Activated CD8-positive, alpha-beta memory T cell treated with anti-CD3 and anti-CD28 coated beads, Interleukin-2, amount 10 ng/mL, durations not matched to agents 7 days and 5 days (primary cell): ENCODE results near the gene MAP3K19. TPM values are rescaled to one million over a fixed set of nuclear protein-coding genes. Genes with fewer than 3 reads are reported as not detected.
A peak's percentile ranks its signal among the peaks of the same experiment; 100 is the strongest.

Experiments used
- ATAC-seq: fragments of 150-1000 bp; cut with Tn5 transposase; one replicate; pipeline ENCODE4 v1.10.0; 2021; ENCODE audit warnings: moderate library complexity
- CTCF ChIA-PET: fragments of 350-600 bp; sonication (Branson Sonifier 250); formaldehyde crosslinking; loops from one replicate; lab custom pipeline; 2021; ENCODE audit warnings: antibody characterized with exemption; lab: Charles Lee
- DNase-seq: peaks from one replicate; pipeline ENCODE4 v3.0.0-alpha.2; 2020
- H3K27ac Mint-ChIP-seq: one replicate; pipeline ENCODE4 v1.8.0; 2021; ENCODE audit warnings: mild to moderate bottlenecking, mixed read lengths
- H3K27me3 Mint-ChIP-seq: one replicate; pipeline ENCODE4 v1.8.0; 2021; ENCODE audit warnings: mixed read lengths
- H3K36me3 Mint-ChIP-seq: one replicate; pipeline ENCODE4 v1.8.0; 2021; ENCODE audit warnings: mild to moderate bottlenecking, mixed read lengths
- H3K4me1 Mint-ChIP-seq: one replicate; pipeline ENCODE4 v1.8.0; 2021; ENCODE audit warnings: mixed read lengths
- H3K4me3 Mint-ChIP-seq: one replicate; pipeline ENCODE4 v1.8.0; 2021; ENCODE audit warnings: mild to moderate bottlenecking, moderate library complexity, mixed read lengths
- H3K9me3 Mint-ChIP-seq: one replicate; pipeline ENCODE4 v1.8.0; 2022; ENCODE audit warnings: low read depth, mixed read lengths
- total RNA-seq, 2 experiments: library from RNA; stranded (reverse); gene quantifications; one replicate each; pipeline ENCODE4 v1.2.3, GENCODE V29; 2021

Gene MAP3K19
- total RNA-seq, 2 experiments from 2014 or later = not detected

DNA sequence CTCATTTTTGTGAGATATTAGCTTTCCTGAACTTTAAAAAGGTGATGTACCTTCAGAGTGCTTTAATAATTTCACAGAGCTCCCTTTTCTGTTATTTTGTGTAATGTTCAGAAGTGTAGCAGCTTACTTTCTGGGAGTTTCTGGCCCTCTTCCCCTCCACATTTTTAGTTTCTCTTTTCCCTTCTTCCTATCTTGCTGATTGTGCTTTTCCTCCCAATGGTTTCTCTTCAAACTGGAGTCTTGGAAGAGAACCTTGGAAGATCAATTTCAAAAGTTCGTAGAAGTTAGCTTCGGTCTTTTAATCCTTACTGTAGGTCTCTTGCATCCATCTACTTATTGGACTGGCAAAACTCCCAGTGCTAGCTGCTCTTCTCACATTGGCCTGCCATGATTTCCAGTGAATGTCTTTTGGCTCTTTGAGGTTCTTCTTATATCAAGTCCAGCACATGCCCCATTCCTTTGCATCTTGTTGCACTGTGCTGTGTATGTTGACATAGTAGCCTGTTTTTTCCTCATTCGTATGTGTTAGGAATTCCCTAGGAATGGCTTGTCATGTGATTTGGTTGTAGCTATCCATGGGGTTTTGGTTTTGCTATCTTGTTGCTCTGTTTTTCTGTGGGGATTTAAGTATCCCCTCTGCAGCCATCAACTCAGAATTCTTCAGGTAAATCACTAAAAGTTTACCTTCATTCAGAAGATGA is 120.9 kb downstream of the MAP3K19 start:
- H3K27ac Mint-ChIP-seq = peak overlapping the region; percentile 44
- ATAC-seq (no peak), DNase-seq (no peak)
- no peaks in the 10 kb centered on the region for H3K9me3 Mint-ChIP-seq
- no peaks in the 10 kb centered on the region for H3K27me3 Mint-ChIP-seq
- no peak overlapping the region for H3K4me3 Mint-ChIP-seq
- H3K36me3 Mint-ChIP-seq = peaks cover 39% of the 10 kb centered on the region
- CTCF ChIA-PET = interaction anchor here (1.7 kb wide), 1 partner anchor 24 kb away, joined by 3 read pairs; no protein-coding TSS in a partner anchor
- H3K4me1 Mint-ChIP-seq = peaks cover 54% of the 10 kb centered on the region

DNA sequence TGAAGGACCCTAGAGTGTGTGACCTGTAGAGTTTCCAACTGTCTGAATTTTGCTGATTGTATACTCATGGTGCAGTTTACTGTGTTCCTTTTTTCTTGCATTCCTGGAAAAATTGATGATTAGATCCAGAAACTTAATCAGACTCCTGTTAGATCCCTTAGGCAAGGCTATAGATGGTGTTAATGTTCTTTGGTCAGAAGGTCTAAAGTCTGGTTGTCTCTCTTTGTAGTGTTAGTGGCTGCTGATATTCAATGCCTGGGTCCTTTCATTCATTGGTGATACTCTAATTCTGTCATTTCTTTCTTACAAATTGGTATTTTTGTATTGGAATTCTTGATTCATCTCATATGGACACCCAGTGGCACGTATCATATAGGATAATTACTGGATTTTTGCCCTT is 122.3 kb downstream of the MAP3K19 start:
- no peak overlapping the region for H3K27ac Mint-ChIP-seq
- no peaks in the 10 kb centered on the region for H3K27me3 Mint-ChIP-seq
- no peak overlapping the region for H3K4me3 Mint-ChIP-seq
- H3K4me1 Mint-ChIP-seq = peaks cover 57% of the 10 kb centered on the region
- H3K9me3 Mint-ChIP-seq = no peaks in the 10 kb centered on the region
- DNase-seq = no peak
- H3K36me3 Mint-ChIP-seq = peaks cover 40% of the 10 kb centered on the region
- no peak for ATAC-seq
- CTCF ChIA-PET = no interaction called here

DNA sequence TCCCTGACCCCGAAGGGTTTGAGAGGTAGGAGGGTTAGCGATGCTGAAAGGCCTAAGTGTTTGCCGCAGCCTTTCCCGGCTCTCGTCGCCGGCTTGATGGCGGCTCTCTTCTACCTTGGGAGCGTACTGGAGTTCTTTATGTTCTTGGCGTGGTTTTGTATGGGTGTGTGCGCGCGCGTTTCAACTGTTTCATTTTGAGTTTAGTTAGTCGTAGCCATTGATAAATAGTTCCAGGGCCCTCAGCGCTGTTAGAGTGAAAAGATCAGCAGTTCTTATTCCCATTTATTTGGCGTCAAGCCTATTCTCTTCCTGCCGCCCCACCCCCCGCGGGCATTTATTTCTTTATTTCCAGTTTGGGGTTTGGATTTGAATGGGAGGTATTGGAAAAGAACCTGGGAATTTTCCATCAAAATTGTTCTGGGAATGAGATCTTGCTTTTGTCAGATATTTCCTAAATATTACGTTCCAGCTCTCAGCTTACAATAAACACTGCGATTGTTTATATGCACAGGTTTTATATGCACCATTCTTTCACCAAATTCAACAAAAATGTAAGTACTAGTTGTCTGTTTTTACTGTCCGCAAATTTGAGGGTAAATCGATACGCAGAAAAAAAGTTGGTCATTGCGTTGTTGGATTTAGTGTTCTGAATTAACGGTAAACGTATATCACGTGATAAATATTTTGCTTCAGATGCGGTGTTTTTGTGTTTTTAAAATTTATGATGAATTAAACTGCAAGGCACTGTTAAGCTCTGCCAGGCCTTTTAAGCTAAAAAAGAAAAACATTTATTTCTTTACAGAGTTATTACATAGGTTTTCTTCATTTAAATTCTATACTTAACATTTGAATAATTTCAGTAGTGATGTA is 127.7 kb downstream of the MAP3K19 start:
- ATAC-seq = no peak
- Mint-ChIP-seq H3K4me3 (peak overlapping the region; percentile 94), H3K9me3 (peaks cover 2% of the 10 kb centered on the region), H3K27ac (peak overlapping the region; percentile 98), H3K36me3 (peaks cover 29% of the 10 kb centered on the region), H3K27me3 (peaks cover 5% of the 10 kb centered on the region), H3K4me1 (peaks cover 35% of the 10 kb centered on the region)
- CTCF ChIA-PET = interaction anchor here (0.6 kb wide), 1 partner anchor 877 kb away, joined by 3 read pairs; no protein-coding TSS in a partner anchor
- DNase-seq = peak; percentile 74

DNA sequence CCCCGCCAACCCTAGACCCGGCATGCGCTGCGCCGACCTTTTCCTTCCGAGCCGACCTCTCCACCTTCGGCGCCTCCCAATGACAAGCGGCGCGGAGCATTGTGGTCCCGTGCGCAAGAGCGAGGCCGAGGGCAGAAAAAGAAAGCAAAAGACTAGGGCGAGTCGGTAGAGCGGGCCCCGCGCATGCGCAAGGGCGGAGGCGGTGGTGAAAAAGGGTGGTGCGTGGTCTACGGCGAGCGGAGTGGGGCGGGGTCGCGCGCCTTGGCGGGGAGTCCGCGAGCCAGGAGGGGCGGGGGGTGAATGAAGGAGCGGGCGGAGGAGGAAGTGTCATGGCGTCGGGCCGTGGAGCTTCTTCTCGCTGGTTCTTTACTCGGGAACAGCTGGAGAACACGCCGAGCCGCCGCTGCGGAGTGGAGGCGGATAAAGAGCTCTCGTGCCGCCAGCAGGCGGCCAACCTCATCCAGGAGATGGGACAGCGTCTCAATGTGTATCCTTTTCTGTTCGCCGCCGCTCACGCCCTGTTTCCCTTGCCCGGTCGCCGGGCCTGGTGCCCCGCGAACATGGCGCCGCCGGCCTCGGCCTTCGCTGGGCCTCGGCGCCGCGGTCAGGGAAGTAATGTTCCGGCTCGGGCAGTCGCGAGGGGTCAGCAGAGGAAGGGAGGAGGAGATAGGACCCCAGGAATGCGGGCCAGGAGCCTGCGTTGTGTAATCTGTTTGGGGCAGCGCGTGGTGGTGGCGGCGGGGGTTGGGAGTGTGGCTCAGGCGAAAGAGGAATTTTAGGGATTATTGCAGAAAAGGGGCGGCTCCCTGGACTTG is 128.5 kb downstream of the MAP3K19 start, which contains the start of gene CCNT2:
Gene CCNT2 (plus strand): TSS at position 297 of the 815 bp plus-strand sequence. CDS start 33 bp downstream, at position 330.
- CTCF ChIA-PET = interaction anchor here (0.6 to 1.6 kb wide), 2 partner anchors 466 to 878 kb away, joined by 3 read pairs; no protein-coding TSS in a partner anchor
- Mint-ChIP-seq H3K36me3 (peaks cover 24% of the 10 kb centered on the region), H3K27ac (peak within 1 kb of the TSS; percentile 98), H3K4me1 (peaks cover 30% of the 10 kb centered on the region), H3K27me3 (peaks cover 5% of the 10 kb centered on the region), H3K9me3 (peaks cover 2% of the 10 kb centered on the region), H3K4me3 (peak within 1 kb of the TSS; percentile 94)
- ATAC-seq (peak; percentile 88), DNase-seq (peak; percentile 99)

DNA sequence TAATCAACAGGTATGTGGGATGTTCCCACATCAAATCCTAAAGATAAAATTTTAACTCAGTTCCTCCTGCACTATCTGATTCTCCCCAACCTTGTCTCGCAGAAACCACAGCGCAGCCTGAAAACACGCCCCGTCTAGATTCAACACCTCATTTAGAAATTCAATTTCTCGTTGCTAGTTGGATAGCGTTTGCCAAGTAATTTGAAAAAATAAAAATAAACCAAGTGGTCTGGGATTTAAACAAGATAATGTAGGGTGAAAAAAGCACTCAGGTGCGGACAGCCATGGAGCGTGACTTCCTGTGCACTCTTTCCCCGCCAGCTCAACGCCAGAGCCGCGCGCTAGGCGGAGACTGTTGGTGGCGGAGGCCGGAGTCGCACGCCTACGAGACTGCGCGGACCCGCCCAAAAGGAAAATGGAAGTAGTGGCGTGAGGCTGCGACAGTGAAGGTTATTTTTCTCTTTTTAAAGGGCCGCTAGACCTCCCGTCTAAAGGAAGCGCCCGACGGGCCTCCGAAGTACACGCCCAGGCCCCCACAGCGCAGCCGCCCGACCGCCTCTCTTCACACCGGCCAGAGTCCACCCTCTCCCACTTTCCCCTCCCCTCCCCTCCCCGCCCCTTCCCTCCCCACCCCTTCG is 129.2 kb downstream of the MAP3K19 start:
- CTCF ChIA-PET = interaction anchor here (1.6 kb wide), 1 partner anchor 465 kb away, joined by 3 read pairs; no protein-coding TSS in a partner anchor
- ATAC-seq (peak; percentile 78), DNase-seq (peak; percentile 95)
- peaks cover 22% of the 10 kb centered on the region for H3K36me3 Mint-ChIP-seq
- H3K4me1 Mint-ChIP-seq = peaks cover 26% of the 10 kb centered on the region
- H3K27me3 Mint-ChIP-seq = peaks cover 5% of the 10 kb centered on the region
- peak overlapping the region; percentile 94 for H3K4me3 Mint-ChIP-seq
- H3K9me3 Mint-ChIP-seq = peaks cover 2% of the 10 kb centered on the region
- peak overlapping the region; percentile 98 for H3K27ac Mint-ChIP-seq

DNA sequence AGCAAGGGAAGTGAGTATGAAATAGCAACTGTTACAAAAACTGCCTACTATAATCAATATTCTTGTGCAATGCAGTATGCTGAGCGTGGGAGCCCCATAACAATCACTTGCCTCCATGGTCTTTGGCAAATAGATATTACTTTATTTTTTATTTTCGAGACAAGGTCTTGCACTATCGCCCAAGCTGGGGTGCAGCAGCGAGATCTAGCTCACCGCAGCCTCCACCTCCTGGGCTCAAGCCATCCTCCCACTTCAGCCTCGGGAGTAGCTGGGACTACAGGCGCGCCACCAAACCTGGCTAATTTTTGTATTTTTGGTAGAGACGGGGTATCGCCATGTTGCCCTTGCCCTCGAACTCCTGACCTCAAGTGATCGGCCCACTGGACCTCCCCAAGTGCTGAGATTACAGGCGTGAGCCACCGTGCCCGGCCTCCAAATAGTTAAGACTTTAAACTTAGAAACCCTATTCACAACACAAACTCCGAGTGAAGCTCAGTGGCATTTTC is 129.8 kb downstream of the MAP3K19 start:
- Mint-ChIP-seq H3K9me3 (peaks cover 2% of the 10 kb centered on the region), H3K4me1 (peaks cover 22% of the 10 kb centered on the region), H3K27ac (peak overlapping the region; percentile 98), H3K27me3 (peaks cover 5% of the 10 kb centered on the region), H3K36me3 (peaks cover 19% of the 10 kb centered on the region), H3K4me3 (peak overlapping the region; percentile 94)
- no peak for ATAC-seq
- CTCF ChIA-PET = interaction anchor here (1.6 kb wide), 1 partner anchor 465 kb away, joined by 3 read pairs; no protein-coding TSS in a partner anchor
- DNase-seq = peak; percentile 52

Other genes with a start within 250 kb of the MAP3K19 start
- not detected for gene ACMSD, start 208.8 kb downstream of the MAP3K19 start, total RNA-seq
- 10 to 100 TPM; 41.1 to 48.8 TPM for gene CCNT2, start 128.6 kb downstream of the MAP3K19 start, total RNA-seq
- gene RAB3GAP1, start 4.8 kb upstream of the MAP3K19 start, total RNA-seq = 10 to 100 TPM; 13.9 to 33.2 TPM